ENCODE data around the gene PKP2. TPM values are rescaled to one million over a fixed set of nuclear protein-coding genes. Genes with fewer than 3 reads are reported as not detected.

PKP2 gene
- total RNA-seq, 2 experiments from 2014 or later: 0.13 to 0.23 TPM

- TF ChIP-seq, protein P1, sequence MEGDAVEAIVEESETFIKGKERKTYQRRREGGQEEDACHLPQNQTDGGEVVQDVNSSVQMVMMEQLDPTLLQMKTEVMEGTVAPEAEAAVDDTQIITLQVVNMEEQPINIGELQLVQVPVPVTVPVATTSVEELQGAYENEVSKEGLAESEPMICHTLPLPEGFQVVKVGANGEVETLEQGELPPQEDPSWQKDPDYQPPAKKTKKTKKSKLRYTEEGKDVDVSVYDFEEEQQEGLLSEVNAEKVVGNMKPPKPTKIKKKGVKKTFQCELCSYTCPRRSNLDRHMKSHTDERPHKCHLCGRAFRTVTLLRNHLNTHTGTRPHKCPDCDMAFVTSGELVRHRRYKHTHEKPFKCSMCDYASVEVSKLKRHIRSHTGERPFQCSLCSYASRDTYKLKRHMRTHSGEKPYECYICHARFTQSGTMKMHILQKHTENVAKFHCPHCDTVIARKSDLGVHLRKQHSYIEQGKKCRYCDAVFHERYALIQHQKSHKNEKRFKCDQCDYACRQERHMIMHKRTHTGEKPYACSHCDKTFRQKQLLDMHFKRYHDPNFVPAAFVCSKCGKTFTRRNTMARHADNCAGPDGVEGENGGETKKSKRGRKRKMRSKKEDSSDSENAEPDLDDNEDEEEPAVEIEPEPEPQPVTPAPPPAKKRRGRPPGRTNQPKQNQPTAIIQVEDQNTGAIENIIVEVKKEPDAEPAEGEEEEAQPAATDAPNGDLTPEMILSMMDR (IDR thresholded peaks at IDR 0.05): no peak
- Mint-ChIP-seq H3K4me1 (ENCODE audit: low read depth) (no peaks in the 10 kb centered on the region), H3K27me3 (peaks cover 3% of the 10 kb centered on the region), H3K27ac (no peak overlapping the region), H3K4me3 (no peak overlapping the region), H3K36me3 (ENCODE audit: low read depth) (no peaks in the 10 kb centered on the region), H3K9me3 (no peaks in the 10 kb centered on the region)
- ChIA-PET CTCF (no interaction called here), POLR2A (no interaction called here)
- DNase-seq (no peak), ATAC-seq (no peak)
- intact Hi-C loops (cut with micrococcal nuclease): no loop called here
Measured at GRCh38 chr12:32828120-32828519, 68.5 kb downstream of the PKP2 start.

- TF ChIP-seq, protein P1 (IDR thresholded peaks at IDR 0.05): no peak
- H3K4me3 Mint-ChIP-seq: no peak overlapping the region
- intact Hi-C loops (cut with micrococcal nuclease): no loop called here
- no peaks in the 10 kb centered on the region for H3K36me3 Mint-ChIP-seq (ENCODE audit: low read depth)
- ATAC-seq: no peak
- ChIA-PET CTCF (no interaction called here), POLR2A (no interaction called here)
- no peaks in the 10 kb centered on the region for H3K9me3 Mint-ChIP-seq
- H3K27me3 Mint-ChIP-seq: peaks cover 3% of the 10 kb centered on the region
- no peaks in the 10 kb centered on the region for H3K4me1 Mint-ChIP-seq (ENCODE audit: low read depth)
- no peak for DNase-seq
- H3K27ac Mint-ChIP-seq: no peak overlapping the region
Measured at GRCh38 chr12:32826807-32827412, 69.7 kb downstream of the PKP2 start.

DNA sequence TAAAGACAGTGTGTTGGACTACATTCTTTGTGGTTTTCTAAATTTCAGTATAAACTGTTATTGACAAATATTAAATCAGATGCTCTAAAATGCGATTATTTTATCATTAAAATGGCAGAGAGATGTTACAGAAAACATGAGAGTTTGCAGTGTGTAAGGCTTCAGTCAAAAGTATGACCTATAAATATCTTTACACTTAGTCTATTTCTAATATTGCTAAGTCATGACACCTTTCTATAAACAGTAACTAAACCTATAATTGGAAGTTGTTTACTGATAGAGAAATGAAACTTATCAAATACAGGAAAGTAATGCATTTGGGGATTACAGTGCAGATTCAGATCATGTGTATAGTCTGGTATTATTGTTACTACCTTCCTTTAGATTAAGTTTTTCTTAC, 72.0 kb downstream of the PKP2 start:
- H3K27ac Mint-ChIP-seq: no peak overlapping the region
- intact Hi-C loops (cut with micrococcal nuclease): no loop called here
- H3K36me3 Mint-ChIP-seq (ENCODE audit: low read depth): no peaks in the 10 kb centered on the region
- H3K4me3 Mint-ChIP-seq: no peak overlapping the region
- ChIA-PET CTCF (no interaction called here), POLR2A (no interaction called here)
- no peaks in the 10 kb centered on the region for H3K4me1 Mint-ChIP-seq (ENCODE audit: low read depth)
- no peaks in the 10 kb centered on the region for H3K9me3 Mint-ChIP-seq
- TF ChIP-seq, protein P1 (IDR thresholded peaks at IDR 0.05): no peak
- no peak for DNase-seq
- H3K27me3 Mint-ChIP-seq: peaks cover 3% of the 10 kb centered on the region
- no peak for ATAC-seq

- no peak overlapping the region for H3K4me3 Mint-ChIP-seq
- H3K27me3 Mint-ChIP-seq: peaks cover 2% of the 10 kb centered on the region
- H3K36me3 Mint-ChIP-seq (ENCODE audit: low read depth): no peaks in the 10 kb centered on the region
- H3K27ac Mint-ChIP-seq: no peak overlapping the region
- H3K4me1 Mint-ChIP-seq (ENCODE audit: low read depth): no peaks in the 10 kb centered on the region
- TF ChIP-seq, protein P1 (IDR thresholded peaks at IDR 0.05): no peak
- CTCF ChIA-PET: no interaction called here
- H3K9me3 Mint-ChIP-seq: no peaks in the 10 kb centered on the region
- ATAC-seq: no peak
- intact Hi-C loops (cut with micrococcal nuclease): no loop called here
- POLR2A ChIA-PET: no interaction called here
- no peak for DNase-seq
Measured at GRCh38 chr12:32822344-32822743, 74.2 kb downstream of the PKP2 start.

- Mint-ChIP-seq H3K4me3 (no peak overlapping the region), H3K36me3 (ENCODE audit: low read depth) (no peaks in the 10 kb centered on the region), H3K4me1 (ENCODE audit: low read depth) (no peaks in the 10 kb centered on the region), H3K9me3 (no peaks in the 10 kb centered on the region), H3K27me3 (peaks cover 2% of the 10 kb centered on the region), H3K27ac (no peak overlapping the region)
- DNase-seq: no peak
- ATAC-seq: no peak
- intact Hi-C loops (cut with micrococcal nuclease): no loop called here
- CTCF ChIA-PET: no interaction called here
- TF ChIP-seq, protein P1 (IDR thresholded peaks at IDR 0.05): no peak
- POLR2A ChIA-PET: no interaction called here
Measured at GRCh38 chr12:32821710-32822109, 74.9 kb downstream of the PKP2 start.

All from activated CD8-positive, alpha-beta T cell treated with anti-CD3 and anti-CD28 coated beads for 36 hours (primary cell).